Kidney tubule cell (primary cell): ENCODE results near the gene SELENOM.
"Not testable (repeated sequence)": the region's sequence is repeated elsewhere in the genome, so short reads cannot be mapped to it uniquely, and the experiment has no call there.

Source experiments
- DNase-seq: peaks from one replicate; pipeline ENCODE4 v3.0.0-alpha.2; 2018; ENCODE audit warnings: low spot score

SELENOM gene

DNA sequence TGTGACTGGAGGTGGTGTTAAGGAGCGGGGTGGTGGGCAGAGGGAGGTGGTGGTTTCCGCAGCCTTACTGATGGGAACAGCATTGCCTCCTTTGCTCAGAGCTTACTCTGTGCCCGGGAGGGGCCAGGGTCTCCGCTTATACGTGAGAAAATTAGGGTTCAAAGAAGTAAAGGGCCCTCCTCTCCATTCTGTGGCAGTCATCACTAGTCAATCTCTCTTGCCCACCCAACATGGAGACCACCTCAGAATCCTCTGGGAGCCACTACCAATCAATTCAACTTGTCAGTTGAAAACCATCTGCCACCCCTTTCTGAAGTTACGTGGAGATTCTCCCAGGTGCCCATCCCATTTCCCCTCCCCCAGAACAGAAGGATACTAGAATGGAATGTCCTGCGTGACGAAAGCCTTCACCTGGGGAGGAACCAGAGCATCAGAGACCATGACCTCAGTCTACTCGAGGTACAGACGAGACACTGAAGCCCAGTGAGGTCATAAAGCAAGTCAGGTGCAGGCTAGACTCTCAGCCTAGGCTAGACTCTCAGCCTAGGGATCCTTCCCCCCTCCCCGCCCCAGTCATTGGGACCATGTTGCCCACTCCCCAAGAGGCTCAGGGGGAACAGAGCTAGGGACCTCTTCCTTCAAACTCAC is 2.0 kb downstream of the SELENOM start:
- DNase-seq: peak; percentile 38

GRCh38 chr22:31104869-31105268 is 2.5 kb downstream of the SELENOM start:
- no peak for DNase-seq

- DNase-seq: no peak
Observed at GRCh38 chr22:31103899-31104694, 3.3 kb downstream of the SELENOM start.

DNA sequence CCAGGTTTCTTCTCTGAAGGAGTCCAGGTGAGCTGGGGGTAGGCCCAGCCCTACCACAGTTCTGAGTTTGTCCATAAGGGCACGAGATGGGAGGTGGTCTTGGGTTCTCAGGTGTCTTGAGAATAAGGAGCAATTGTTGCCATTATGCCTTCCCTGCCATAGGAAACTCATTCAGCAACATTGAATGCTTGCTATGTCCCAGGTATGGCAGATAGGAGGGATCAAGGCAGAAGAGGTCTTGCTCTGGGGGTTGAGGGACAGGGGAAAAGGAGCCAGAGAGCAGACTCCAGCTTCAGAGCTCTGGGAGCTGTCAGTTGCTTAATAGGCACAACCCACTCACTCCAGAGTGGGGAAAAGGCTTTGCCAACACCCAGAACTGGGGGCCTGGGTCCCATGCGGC is 4.3 kb downstream of the SELENOM start:
- DNase-seq: no peak

GRCh38 chr22:31102441-31103081 is 4.8 kb downstream of the SELENOM start:
- peak; percentile 59 for DNase-seq

DNA sequence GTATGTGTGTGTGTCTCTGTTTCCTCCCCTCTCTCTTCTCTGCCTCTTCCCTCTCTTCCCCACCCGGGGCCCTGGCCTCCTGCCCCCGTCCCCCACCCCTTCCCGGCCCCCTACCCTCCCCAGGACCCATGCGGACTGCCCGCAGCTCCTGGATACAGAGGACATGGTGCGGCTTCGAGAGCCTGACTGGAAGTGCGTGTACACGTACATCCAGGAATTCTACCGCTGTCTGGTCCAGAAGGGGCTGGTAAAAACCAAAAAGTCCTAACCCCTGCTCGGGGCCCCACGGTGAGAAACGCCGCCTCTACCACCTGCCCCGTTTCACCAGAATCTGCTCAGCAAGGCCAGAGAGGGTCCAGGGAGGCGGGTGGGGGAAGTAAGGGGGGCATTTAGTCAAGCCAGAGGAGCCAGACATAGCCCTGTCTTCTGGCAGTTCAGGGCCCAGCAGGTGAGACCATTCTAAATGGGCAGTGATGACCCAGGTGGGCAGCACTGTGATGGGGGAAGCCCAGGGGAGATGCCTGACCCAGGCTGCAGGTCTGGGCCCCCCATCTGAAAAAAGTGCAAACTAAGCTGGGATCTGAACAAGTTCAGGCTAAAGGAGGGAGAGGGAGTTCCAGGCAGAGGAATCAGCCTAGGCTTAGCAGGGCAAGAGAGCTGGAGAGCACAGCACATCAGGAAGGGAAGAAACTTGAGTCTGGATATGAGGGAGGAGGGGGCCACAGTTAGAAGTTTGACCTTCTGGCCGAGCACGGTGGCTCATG is 6.4 kb downstream of the SELENOM start:
- no peak for DNase-seq

GRCh38 chr22:31099841-31100761 is 7.3 kb downstream of the SELENOM start:
- no peak for DNase-seq

GRCh38 chr22:31099386-31099785 is 8.0 kb downstream of the SELENOM start:
- DNase-seq: no peak

DNA sequence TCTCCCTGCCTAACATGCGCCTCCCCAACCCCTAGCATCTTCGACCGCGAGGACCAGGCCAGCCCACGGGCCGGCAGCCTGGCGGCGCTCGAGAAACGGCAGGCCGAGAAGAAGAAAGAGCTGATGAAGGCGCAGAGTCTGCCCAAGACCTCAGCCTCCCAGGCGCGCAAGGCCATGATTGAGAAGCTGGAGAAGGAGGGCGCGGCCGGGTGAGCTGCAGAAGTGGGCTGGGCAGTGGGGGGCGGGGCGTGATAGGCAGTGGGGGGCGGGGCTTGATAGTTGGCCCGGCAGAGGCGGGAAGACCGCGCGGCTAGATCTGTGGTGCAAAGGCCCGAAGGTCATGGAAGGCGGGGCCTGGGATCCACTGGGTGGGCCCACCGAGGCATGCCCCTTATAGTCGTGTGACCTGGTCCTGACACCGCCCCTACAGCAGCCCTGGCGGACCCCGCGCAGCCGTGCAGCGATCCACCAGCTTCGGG is 8.7 kb downstream of the SELENOM start:
- no peak for DNase-seq

DNA sequence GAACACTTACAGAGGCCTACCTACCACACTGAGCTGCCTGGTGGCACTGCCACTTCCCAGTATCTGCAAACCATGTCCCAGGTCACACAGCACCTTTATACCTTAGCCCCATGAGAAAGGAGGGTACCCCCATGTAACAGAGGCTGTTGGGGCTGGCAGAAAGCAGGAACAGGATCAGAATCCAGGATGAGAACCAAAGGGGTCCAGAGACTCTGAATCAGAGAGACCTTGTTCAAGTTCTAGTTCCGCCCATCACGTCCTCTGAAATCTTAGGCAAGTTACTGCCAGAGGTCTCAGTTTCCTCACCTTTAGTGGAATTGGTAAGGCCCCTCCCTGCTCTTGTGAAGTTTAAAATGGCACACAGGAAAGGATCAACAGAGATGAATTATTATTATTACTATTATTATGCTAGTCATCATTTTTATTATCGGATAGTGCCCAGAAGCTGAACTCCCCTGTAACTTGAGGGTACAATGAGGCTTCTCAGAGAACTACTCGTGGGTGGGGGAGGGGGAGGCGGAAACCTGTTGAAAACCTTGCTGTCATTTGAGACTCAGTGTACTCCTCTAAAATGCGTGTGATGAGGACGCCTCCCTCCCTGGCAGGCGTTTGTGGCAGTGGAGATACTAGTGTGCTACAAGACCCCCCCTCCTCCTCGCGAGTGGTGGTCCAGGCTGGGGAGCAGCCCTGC is 9.3 kb downstream of the SELENOM start:
- DNase-seq: no peak

DNA sequence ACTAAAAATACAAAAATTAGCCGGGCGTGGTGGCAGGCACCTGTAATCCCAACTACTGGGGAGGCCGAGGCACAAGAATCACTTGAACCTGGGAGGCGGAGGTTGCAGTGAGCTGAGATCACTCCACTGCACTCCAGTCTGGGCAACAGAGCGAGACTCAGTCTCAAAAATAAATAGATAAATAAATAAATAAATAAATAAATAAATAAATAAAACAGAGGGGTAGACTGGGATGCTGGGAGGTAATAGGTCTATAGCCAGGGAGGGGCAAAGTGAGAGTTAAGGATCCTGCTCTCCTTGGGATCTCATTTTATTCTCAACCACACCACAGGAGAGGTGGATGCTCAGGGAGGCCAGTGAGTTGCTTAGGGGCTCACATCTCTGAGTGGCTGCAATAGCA is 9.8 kb downstream of the SELENOM start:
- not testable (repeated sequence) for DNase-seq

DNA sequence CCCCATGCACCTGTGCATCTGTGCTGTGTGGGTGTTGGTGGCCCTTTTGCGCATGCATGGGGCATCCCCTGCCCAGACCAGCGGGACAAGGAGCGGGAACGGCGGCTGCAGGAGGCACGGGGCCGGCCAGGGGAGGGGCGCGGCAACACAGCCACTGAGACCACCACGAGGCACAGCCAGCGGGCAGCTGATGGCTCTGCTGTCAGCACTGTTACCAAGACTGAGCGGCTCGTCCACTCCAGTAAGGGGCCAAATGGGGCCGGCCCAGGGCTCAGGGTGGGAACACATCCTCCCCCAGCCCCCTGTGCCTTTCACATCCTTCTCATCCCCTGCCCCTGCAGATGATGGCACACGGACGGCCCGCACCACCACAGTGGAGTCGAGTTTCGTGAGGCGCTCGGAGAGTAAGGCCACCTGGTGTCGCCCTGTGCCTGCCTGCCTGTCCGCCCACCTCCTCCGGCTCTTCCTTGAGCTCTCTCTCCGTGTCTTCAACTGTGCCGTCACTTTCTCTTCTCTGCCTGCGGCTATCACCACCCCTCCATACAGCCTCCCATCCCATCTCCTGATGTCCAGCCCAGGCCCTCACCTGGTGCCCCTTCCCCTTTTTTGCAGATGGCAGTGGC is 10.6 kb downstream of the SELENOM start:
- no peak for DNase-seq

GRCh38 chr22:31095637-31096249 is 11.6 kb downstream of the SELENOM start:
- no peak for DNase-seq

- DNase-seq: no peak
Observed at GRCh38 chr22:31094741-31095140, 12.6 kb downstream of the SELENOM start.

- DNase-seq: no peak
Observed at GRCh38 chr22:31094021-31094551, 13.3 kb downstream of the SELENOM start.

- no peak for DNase-seq
Observed at GRCh38 chr22:31093086-31093850, 14.1 kb downstream of the SELENOM start.

DNA sequence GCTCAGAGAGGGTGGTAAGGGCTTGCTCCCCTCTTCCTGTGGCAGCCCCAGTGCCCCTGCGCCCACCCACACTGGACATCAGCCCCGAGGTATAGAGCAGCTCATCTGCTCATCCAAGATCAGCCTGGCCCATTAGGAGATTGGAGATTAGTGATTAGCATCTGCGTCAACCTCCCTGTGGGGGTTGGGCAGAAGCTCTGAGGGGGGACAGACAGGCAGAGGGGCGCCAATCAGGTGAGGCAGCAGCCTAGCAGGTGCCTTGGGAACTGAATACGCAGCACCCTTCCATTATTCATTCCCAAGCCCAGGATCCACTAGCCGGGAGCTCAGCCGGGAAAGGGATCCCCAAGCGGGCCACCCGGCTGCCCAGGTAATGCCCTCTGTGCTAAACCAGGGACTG is 15.2 kb downstream of the SELENOM start:
- DNase-seq: no peak

GRCh38 chr22:31091106-31091975 is 16.0 kb downstream of the SELENOM start:
- no peak for DNase-seq
